Stimulated activated CD4-positive, alpha-beta T cell treated with anti-CD3 and anti-CD28 coated beads, Interleukin-4, amount 100 ng/mL, for 24 hours (primary cell): ENCODE measurements around the gene SNRNP200.
A peak's percentile ranks its signal among the peaks of the same experiment; 100 is the strongest.
"Not testable (repeated sequence)": the region's sequence is repeated elsewhere in the genome, so short reads cannot be mapped to it uniquely, and the experiment has no call there.

Experiments
- DNase-seq: peaks from one replicate; pipeline ENCODE4 v3.0.0-alpha.2; 2020

SNRNP200 gene

DNA sequence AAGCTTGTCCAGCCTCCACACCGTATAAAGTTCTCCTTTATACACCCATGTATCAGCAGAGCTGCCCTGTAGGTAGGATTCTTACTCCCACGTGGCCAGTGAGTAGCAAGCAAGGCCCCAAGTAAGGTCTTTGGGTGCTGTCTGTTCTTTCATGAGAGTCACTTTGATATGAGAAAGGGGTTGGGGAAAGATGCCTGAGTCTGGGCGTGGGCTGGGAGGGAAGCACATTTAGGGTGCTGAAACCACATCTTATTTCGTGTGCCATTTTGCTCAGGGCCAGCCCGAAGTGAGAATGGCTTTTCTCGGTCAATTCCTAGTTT, 19.3 kb upstream of the SNRNP200 start:
- peak; percentile 43 for DNase-seq

DNA sequence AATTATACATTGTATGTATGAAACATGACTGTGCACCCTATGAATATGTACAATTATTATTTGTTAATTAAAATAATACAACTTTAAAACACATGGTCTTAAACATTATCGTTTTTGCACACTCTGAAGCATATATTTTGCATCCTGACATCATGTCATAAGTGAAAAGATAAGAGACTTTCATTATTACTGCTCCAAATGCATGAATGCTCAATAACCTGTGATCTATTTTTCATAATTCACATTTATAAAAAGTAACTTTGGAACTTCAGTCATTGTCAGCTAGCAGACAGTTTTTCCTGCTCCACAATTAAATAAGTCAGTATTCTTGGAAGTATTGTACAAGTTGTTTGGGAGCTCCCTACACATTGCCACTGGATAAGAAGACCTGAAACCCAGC, 18.5 kb upstream of the SNRNP200 start:
- DNase-seq: no peak

DNA sequence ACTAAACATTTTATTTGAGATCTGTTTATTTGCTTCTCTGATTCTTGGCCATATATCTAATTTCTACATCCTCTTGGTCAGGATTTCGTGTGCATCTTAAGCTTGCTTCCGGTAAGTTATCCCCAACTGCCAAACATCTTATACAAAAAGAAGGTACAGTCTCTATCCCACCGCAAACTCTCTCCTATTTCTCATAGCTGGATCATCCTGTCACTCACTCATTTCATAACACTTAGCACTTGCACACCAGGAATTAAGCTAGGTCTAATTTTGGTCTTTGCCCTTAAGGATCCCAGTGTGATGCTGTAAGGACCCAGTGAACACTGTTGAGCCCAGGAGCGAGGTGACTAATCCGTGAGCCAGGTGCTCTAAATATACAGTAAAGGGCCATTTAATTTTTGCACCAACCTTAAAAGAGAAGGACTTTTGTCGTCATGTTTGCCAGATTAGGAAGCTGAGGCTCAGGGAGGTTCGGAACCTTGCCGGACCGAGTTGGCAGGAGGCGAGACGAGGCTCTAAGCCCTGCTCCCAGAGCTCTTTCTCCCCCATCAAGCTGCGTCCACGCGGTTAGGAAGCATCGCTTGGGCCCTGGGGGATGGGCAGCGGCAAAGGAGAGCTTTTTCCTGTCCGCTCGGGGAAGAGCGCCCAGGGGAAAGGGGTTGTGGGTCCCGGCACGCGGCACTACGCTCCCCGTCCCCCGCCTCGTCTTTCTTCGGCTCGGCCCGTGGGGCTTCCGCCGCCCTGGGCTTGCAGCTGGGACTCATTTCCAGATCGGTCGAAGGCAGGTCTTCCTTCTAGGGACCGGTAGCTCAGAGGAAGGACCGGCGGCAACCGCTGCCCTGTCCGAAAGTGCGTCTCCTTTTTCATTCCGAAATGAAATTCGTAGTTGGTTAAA, 15.6 kb upstream of the SNRNP200 start:
- peak; percentile 22 for DNase-seq

DNA sequence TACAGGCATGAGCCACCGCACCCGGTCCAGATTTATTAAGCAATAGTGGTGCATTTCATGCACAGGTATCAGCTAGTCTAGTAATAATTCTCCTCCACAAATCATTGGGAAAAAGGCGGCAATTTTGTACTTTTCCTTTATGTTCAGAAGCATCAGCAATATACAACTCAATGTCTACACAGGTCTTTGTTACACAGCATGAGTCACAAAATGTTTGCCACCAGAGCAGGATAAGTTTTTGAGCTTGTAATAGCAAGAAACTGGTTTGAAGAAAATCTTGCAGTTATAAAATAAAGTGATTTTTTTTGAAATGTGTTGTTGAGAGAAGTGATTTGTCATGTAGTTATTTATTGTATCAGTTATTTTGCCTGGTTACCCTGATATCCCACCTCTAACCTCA, 15.0 kb upstream of the SNRNP200 start:
- DNase-seq: no peak

DNA sequence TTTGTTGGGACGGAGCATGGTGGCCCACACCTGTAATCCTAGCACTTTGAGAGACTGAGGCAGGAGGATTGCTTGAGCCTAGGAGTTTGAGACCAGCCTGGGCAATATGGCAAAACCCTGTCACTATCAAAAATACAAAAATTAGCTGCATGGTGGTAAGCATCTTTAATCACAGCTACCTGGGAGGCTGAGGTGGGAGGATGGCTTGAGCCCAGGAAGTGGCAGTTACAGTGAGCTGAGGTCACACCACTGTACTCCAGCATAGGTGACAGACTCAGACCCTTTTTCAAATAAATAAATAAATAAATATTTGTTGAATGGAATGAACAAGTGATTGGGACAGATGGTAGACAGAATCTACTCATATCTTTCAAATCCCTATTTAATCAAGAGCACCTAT, 14.1 kb upstream of the SNRNP200 start:
- DNase-seq: no peak

DNA sequence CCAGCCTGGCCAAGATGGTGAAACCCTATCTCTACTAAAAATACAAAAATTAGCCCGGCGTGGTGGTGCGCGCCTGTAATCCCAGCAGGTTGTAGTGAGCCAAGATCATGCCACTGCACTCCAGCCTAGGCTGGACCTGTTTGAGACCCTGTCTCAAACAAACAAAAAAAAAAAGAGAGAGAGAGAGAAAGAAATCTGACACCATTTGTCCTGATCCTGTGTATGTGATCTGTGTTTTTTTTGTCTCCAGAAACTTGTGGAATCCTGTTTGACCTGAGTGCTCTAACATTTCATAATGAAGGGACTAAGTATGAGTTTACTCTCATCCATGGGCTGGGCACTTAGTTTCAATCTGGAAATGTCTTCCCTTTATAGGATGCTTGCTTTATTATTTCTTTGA, 13.4 kb upstream of the SNRNP200 start:
- no peak for DNase-seq

DNA sequence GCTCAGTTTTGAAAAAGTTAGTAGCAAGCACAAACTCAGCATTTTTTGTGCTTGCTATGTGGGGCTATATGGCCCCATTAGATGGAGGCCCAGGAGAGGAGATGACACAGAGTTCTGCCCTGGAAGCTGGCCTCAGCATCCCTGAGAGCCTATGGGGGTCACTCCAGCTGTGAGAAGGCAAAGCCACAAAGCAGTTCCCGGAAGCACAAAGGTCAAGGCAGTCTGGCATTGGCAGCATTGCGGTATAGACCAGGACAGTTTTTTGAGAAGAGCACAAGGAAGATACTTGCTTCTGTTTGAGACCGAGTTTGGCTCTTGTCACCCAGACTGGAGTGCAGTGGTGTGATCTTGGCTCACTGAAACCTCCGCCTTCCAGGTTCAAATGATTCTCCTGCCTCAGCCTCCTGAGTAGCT, 12.2 kb upstream of the SNRNP200 start:
- DNase-seq: no peak

DNA sequence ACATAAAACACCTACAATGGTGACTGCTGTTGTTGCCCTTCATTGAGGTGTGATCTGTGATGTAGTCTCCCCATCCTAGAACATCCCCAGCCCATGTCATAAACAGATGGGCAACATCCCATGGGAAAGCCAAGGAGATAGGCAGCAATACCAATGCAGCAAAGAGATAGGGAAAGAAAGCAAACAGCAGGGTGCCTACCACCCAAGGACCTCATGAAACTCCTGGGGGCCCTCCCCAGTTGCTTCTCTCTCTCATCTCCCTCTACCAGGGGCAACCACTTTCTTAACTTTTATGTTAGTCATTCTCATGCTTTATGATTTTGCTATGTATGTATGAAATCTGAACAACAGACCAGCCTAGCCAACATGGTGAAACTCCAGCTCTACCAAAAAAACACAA, 11.7 kb upstream of the SNRNP200 start:
- no peak for DNase-seq

DNA sequence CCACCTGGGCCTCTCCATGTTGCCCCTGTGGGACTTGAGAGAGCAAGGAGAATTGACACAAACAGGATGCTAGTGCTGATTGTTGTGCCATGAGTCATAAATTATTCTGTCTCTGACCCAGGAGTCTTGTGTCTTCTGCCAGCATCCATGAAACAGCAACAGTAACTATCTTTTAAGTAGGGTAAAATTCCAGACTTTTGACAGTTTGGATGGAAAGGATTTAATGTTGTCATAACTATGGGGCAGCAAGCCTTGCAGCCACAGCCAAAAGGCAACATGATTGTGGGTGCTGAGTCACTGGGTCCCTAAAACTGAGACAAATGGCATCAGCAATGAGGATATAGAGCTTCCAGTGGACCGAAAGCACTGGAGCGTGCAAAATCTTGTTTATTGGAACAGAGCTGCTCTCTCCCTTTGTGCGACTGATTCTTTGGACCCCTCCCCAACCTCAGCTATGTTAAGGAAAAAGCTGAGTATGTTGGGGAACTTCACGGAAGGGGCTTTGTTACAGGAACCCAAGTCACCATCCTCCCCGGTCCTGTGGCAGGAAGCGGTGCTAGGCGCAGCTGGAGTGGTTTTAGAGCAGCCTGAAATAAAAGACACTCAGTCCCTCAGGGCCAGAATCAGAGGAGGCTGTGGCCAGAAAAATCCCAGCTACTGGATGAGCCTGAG, 10.2 kb upstream of the SNRNP200 start:
- DNase-seq: no peak

DNA sequence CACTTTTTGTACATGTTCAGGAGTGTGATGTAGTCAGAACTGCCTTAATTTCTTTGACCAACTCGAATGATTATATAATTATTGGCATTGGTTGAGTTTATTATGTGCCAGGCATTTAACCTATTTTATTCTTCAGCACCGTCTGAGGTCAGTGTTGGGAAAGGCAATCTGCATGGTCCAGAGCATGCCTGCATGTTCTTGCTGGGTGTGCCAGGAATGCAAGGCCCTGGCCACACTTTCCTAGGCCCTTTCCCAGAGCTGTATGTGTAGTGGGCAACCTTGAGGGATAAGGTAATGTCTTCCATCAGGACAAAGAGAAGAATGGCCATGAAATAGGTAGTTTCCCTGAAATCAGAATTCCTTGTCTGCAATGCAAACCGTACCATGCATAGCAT, 9.7 kb upstream of the SNRNP200 start:
- no peak for DNase-seq

DNA sequence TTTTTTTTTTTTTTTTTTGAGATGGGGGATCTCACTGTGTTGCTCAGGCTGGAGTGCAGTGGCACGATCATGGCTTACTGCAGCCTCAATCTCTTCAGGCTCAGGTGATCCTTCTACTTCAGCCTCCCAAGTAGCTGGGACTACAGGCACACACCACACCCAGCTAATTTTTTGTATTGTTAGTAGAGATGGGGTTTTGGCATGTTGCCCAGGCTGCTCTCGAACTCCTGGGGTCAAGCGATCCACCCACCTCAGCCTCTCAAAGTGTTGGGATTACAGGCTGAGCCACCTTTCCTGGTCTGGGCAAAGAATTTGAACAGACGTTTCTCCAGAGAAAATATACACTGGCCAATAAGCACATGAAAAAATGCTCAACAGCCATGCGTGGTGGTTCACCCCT, 2.9 kb upstream of the SNRNP200 start:
- DNase-seq: no peak

DNA sequence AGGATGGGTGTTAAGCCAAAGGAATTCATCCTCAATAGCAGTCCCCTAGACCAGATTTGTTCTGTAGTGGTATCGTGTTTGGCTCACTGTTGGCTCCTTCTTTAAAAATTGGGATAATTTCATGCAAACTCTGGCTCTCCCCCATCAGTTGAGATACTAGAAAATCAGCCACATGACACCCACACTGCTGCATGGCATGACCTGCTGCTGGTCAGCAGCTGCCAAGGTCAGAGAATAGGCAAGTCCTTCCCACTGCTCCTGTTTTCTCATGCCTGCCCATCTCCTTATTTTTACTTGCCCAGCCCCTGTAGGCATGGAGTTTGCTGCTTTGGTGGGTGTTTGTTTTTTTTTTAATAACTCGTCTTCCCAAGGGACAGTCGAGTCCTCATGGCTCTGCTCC, 1.0 kb upstream of the SNRNP200 start:
- DNase-seq: no peak

DNA sequence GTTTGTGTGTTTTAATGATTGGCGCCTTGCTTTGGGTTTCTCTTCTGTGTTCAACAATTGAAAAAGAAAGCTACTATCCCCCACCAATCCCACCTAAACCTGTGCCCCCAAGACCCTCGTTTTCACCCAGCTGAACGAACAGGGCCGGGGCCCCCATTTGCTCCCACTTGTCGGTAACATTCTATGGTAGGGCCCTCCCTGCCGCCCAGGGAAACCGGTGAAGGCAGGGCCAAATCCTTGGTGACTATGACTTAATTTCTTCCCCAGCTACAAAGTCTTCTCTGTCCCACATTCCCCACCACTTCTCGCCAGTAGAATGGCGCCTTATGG, 598 bp upstream of the SNRNP200 start:
- no peak for DNase-seq

DNA sequence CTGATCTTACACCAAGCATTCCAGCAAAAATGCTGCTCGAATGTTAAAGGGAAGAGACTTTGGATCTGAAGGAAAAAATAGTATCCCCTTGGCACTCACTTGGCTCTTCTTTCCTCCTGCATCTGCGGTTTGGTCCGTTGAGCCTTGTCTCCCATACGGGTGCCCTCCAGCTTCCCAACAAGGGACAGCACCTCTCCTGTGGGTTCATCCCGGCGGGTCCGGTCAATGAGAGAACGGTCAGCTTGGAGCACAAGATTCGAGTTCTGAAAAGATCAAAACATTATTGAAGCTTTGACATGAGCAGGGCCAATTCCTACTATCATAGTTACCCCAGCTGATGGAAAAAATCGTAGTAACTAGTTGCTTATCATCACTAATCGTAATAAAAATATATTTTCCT, 740 bp downstream of the SNRNP200 start:
- DNase-seq: no peak

DNA sequence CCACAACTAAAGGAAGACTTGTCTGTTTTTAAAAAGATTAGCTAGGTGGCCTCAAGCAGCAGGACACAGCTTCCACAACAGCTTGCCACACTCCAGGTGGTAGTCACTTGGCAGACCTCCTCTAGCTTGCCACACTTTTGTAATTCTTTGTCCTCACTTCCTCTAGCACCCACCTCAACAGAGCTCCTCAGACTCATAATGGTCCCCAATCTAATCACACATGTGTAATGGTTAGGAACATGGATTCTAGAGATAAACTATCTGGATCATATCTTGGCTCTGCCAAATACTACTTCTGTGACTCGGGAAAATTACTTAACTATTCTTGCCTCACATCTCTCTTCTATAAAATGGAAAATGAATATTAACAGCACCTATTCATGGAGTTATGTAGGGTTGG, 3.5 kb downstream of the SNRNP200 start:
- DNase-seq: no peak

DNA sequence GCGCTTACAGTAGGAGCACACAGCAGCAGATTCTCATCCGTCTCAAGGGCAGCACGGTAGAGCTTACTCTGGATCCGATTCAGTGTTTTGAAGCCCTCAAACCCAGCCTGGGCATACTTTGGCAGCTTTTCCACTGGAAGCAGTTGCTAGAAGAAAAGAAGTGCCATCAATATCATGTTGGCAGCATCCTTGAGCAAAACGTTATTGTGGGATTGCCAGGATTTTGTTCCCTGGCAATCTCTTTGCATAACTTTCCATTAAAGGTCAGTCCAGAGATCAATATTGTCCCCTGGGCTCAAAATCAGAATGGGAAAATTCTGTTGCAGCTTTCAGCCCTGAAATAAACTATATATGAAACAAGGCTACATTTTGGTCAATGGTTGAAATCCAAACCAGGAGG, 8.4 kb downstream of the SNRNP200 start:
- no peak for DNase-seq

DNA sequence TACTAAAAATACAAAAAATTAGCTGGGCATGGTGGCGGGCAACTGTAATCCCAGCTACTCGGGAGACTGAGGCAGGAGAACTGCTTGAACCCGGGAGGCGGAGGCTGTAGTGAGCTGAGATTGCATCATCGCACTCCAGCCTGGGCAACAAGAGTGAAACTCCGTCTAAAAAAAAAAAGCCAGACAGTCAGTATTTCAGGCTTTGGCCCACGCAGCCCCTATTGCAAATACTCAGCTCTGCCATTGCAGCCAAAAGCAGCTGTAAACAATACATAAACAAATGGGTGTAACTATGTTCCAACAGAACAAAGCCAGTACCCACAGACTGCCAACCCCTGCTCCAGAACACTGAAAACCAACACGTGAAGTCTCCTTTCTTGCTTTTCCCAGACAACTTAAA, 11.1 kb downstream of the SNRNP200 start:
- not testable (repeated sequence) for DNase-seq

DNA sequence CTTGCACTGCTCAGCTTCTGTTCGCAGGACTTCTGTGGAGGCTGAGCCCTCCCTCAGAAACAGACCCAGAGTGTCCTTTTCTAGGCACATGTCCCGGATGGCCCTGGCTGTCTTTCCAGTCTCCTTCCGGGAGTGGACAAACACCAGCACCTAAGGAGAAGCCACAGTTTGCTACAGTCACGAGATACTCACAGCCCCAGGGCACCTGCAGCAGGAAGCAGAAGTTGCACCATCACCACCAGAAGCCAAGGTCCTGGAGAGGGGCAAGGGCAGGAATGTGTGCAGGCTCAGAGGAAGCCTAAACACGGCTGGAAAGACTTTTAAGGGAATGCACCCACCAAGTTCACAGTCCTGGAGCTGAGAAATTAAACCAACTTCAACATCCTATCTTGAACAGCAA, 13.6 kb downstream of the SNRNP200 start:
- DNase-seq: no peak

DNA sequence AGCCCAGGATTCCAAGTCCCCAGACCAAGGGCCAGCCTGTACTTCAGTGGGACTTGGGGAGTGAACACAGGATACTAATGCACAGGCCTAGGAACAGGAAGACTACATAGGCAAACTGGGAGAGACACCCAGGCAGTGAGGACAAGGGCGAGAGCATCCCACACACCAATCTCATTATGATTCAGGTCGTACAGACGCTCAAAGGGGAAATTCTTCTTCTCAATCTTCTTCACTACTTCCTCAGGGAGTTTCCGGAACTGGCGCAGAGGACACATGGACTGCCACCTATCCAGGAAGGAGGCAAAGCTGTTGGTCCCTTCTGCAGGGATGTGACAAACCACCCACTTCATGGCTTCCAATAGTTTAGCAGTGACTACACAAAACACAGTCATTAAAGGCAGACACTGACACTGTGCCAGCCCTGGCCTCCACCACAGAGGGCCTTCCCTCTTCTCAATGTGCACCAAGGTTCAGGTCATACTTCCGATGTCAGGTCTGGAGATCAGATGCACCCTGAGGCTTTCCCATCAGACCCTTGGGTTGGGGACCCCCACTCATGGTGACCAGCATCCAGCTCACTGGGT, 18.0 kb downstream of the SNRNP200 start:
- no peak for DNase-seq

DNA sequence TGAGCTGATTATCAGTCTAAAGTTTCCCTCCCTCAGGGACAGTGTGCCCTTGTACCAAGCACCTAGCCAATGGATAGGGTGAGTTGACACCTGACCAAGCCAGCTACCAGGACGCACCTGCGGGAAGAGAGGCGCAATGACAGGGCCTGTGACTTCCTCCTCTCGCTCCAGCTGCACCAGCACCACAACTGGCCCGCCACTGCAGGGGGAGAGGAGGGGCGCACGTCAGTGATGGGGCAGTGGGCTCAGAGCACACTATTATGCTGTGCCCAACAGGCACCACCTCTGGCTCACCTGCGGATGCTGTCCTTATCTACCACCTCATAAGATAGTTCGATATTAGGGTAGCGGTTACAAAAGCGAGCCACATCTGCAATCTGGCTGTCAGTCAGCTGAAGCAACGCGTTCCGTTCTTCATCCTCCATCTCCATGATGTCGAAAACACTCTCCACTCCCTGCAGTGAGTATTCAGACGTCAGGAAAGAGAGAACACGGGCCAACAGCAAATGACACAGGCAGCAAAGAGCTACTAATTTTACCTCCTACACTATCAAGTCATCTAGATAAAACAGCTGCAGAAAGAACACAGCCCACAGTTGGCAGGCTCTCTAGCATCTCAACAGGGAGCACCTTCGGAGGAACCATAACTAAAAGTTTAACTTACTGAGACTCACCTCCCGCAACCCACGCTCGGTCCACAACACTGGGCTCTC, 28.4 kb downstream of the SNRNP200 start:
- no peak for DNase-seq

DNA sequence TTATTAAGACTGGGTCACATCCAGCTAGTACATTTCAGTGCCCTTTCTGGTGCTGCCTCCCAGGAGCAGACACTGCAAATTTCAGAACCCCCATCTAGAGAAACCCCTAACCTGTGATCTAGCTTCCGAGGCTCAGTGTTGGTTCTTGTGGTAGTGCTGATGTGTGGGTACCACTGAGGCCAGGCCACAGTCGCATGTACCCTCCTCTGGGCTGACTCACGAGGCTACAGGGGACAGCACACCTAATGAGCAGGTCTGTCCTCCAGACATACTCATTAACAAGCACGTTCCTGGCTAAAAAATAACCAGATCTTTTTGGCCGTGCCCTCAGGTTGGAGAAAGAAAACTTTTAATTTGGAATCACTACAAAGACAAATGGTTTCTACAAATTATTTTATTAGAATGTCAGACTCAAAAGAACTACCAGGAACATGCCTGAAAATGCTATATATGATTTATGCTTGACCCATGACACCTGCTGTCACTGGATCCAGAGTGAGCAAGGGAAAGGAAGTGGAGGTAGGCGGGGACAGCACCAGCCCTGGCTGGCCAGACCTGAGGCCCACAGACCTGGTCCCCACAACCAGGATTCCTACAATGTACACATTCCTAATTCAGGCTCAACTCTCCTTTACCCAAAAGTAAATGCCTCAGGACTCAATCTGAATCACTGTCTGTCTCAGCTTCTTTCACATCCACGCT, 30.8 kb downstream of the SNRNP200 start:
- DNase-seq: no peak

DNA sequence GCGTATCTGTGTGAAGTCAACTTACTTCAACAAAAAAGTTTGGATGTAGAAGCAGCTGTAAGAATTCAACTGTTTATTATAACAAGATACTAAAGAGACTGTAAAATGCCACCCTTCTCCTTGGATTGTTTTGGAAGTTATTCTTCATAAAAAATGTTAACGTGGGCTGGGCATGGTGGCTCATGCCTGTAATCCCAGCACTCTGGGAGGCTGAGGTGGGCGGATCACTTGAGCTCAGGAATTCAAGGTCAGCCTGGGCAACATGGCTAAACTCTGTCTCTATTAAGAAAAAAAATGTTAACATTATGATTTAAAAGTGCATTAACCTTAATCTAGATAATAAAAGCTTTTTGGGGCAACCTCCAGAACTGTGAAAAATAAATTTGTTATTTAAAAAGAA, 31.6 kb downstream of the SNRNP200 start:
- no peak for DNase-seq

DNA sequence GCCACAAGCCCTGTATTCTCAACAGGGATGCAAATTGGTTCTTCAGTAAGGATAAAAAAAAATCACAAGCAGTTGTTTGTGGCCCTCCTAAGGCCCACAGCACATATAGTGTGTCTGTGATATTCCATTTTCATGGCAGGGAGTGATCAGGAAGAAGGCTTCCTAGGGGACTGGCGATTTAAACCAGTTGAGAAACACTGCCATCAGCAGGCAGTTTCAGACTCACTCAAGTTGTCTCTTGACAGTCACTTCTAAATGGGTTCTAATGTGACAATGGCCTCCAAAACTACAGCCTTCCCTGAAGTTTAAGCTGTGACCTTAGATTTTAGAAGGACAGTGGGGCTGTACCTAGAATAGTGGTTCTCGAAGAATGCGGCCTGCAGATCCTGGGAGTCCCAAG, 33.4 kb downstream of the SNRNP200 start:
- DNase-seq: no peak
